ENCODE results near the gene INTS11. TPM values are rescaled to one million over a fixed set of nuclear protein-coding genes. Genes with fewer than 3 reads are reported as not detected.

INTS11 gene
- total RNA-seq, 1 experiment from 2014 or later = 139 TPM

- Histone ChIP-seq H4K20me1 (ENCODE audit: control insufficient read depth, insufficient read depth, insufficient read length) (no peaks in the 10 kb centered on the region), H2BK15ac (ENCODE audit: low read depth, low read length) (no peak overlapping the region), H3K4me2 (ENCODE audit: insufficient read depth, insufficient read length, low read length) (no peak overlapping the region), H3K9me3 (ENCODE audit: control insufficient read depth, low read depth, low read length) (no peaks in the 10 kb centered on the region), H2AFZ (ENCODE audit: low read length) (no peak overlapping the region), H3T11ph (ENCODE audit: low read length) (no peak overlapping the region), H3K79me1 (ENCODE audit: insufficient read depth, low read depth, low read length, poor library complexity, severe bottlenecking) (no peaks in the 10 kb centered on the region), H3K18ac (ENCODE audit: insufficient read length, low read depth, low read length) (no peak overlapping the region), H4K8ac (replicated peaks; ENCODE audit: insufficient read length, low read depth, low read length) (no peak overlapping the region), H3K4ac (ENCODE audit: low read depth, low read length) (no peak overlapping the region), H4K91ac (ENCODE audit: insufficient read length, low read depth, low read length) (no peak overlapping the region), H2BK5ac (ENCODE audit: insufficient read length, low read length) (no peak overlapping the region), H2BK120ac (ENCODE audit: low read depth, low read length, poor library complexity, severe bottlenecking) (no peak overlapping the region), H2BK12ac (ENCODE audit: insufficient read length, low read depth, low read length) (no peak overlapping the region), H3K14ac (ENCODE audit: insufficient read depth, low read length) (no peak overlapping the region), H3K9ac (ENCODE audit: extremely low read depth, insufficient read length, low read length) (no peak overlapping the region), H2AK5ac (ENCODE audit: insufficient read length, low read length) (no peak overlapping the region), H2BK20ac (ENCODE audit: low read depth, low read length, poor library complexity, severe bottlenecking) (no peak overlapping the region), H3K27me3 (ENCODE audit: insufficient read depth, low read length) (no peaks in the 10 kb centered on the region), H4K5ac (ENCODE audit: insufficient read length, low read depth, low read length) (no peak overlapping the region), H3K23me2 (ENCODE audit: insufficient read length, low read depth, low read length, poor library complexity, severe bottlenecking) (no peaks in the 10 kb centered on the region), H3K23ac (ENCODE audit: insufficient read length, low read depth, low read length) (no peak overlapping the region), H3K4me1 (ENCODE audit: insufficient read depth, low read length) (no peaks in the 10 kb centered on the region), H3K79me2 (ENCODE audit: insufficient read depth, low read length) (no peaks in the 10 kb centered on the region), H3K27ac (ENCODE audit: insufficient read length, low read depth, low read length) (no peak overlapping the region), H3K56ac (ENCODE audit: insufficient read length, low read depth, low read length) (no peak overlapping the region)
- Mint-ChIP-seq H3K4me3 (no peak overlapping the region), H3K9me3 (peaks cover 0 to 8% of the 10 kb centered on the region in 2 experiments; a peak in 3 of 5 replicates), H3K27me3 (ENCODE audit: low read depth) (no peaks in the 10 kb centered on the region), H3K27ac (no peak overlapping the region), H3K36me3 (ENCODE audit: insufficient read depth in 1 of 3, low read depth in 3 of 3) (peaks cover 15 to 31% (median 23%) of the 10 kb centered on the region in 3 experiments), H3K4me1 (no peaks in the 10 kb centered on the region)
- DNase-seq = no peak
- no peak for TF ChIP-seq CTCF (conservative IDR thresholded peaks at IDR 0.05)
- WGBS (ENCODE audit: extremely low coverage, insufficient read length, low lambda C conversion rate) = no CpG with 5 or more reads among the region's 26 CpGs
Observed at GRCh38 chr1:1336446-1336845, 12.0 kb upstream of the INTS11 start.
